ENCODE results near the gene DLGAP1. TPM values are rescaled to one million over a fixed set of nuclear protein-coding genes. Genes with fewer than 3 reads are reported as not detected.

DLGAP1 gene
- total and polyA plus RNA-seq, 4 donors: 0.06 to 1.2 (median 0.17) TPM; not detected in 1

- no peak for DNase-seq (ENCODE audit: low spot score)
- Histone ChIP-seq H3K36me3 (ENCODE audit: control insufficient read depth in 4 of 4, insufficient read depth in 3 of 4, low read depth in 1 of 4, low read length in 3 of 4) (no peaks in the 10 kb centered on the region), H3K9ac (ENCODE audit: low read depth in 1 of 2, low read length in 2 of 2) (no peak overlapping the region), H3K9me3 (ENCODE audit: control insufficient read depth in 4 of 4, low read length in 3 of 4) (no peaks in the 10 kb centered on the region), H3K27ac (ENCODE audit: low read depth in 1 of 2, low read length in 2 of 2) (no peak overlapping the region), H3K27me3 (ENCODE audit: control insufficient read depth in 4 of 4, insufficient read depth in 4 of 4, low read length in 3 of 4) (peaks cover 0 to 2% (median 0%) of the 10 kb centered on the region in 4 donors), H3K4me3 (ENCODE audit: low read depth in 1 of 3, low read length in 3 of 3) (no peak overlapping the region), H3K4me1 (ENCODE audit: control insufficient read depth in 4 of 4, insufficient read depth in 4 of 4, low read length in 3 of 4) (no peaks in the 10 kb centered on the region)
- TF ChIP-seq FOXA2 (IDR thresholded peaks at IDR 0.05): no peak
- TF ChIP-seq, protein P1, sequence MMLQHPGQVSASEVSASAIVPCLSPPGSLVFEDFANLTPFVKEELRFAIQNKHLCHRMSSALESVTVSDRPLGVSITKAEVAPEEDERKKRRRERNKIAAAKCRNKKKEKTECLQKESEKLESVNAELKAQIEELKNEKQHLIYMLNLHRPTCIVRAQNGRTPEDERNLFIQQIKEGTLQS (IDR thresholded peaks at IDR 0.05): no peak
- WGBS: 25% methylated on average over 10 of the region's 10 CpGs
Measured at GRCh38 chr18:3886575-3887322, 568.4 kb downstream of the DLGAP1 start.

DNA sequence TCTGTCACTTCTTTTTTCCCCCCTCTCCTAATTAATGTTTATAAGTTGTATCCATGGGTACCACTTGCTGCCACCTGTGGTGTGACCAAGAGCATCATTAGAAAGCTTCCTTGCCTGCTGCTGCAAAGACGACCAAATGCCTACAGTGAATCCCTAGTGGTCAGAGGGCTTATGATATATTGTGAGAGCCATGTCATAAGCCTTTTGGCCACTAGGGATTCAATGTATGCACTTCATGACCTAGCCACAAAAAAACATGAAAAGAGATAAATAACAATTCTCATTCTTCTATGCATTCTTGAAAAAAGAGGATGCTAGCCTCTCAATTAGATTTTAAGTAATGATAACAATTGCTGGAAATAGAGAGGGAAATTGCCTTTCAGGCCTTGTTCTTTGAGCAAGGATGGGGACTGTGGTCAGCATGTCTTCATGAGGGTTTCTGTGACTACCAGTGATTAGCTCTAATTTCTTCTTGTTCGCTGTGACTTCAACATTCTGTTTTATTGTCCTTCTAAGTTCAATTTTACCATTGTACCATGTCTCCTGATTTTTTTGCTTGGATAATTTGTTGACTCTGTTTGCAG, 569.8 kb downstream of the DLGAP1 start:
- Histone ChIP-seq H3K36me3 (ENCODE audit: control insufficient read depth in 4 of 4, insufficient read depth in 3 of 4, low read depth in 1 of 4, low read length in 3 of 4) (no peaks in the 10 kb centered on the region), H3K4me3 (ENCODE audit: low read depth in 1 of 3, low read length in 3 of 3) (no peak overlapping the region), H3K27ac (ENCODE audit: low read depth in 1 of 2, low read length in 2 of 2) (no peak overlapping the region), H3K4me1 (ENCODE audit: control insufficient read depth in 4 of 4, insufficient read depth in 4 of 4, low read length in 3 of 4) (no peaks in the 10 kb centered on the region), H3K9me3 (ENCODE audit: control insufficient read depth in 4 of 4, low read length in 3 of 4) (no peaks in the 10 kb centered on the region), H3K27me3 (ENCODE audit: control insufficient read depth in 4 of 4, insufficient read depth in 4 of 4, low read length in 3 of 4) (no peaks in the 10 kb centered on the region), H3K9ac (ENCODE audit: low read depth in 1 of 2, low read length in 2 of 2) (no peak overlapping the region)
- 81% methylated on average over 2 of the region's 2 CpGs for WGBS
- TF ChIP-seq RAD21 (IDR thresholded peaks at IDR 0.05): no peak
- no peak for TF ChIP-seq HNF4G (IDR thresholded peaks at IDR 0.05)
- peak; percentile 8 for TF ChIP-seq CTCF (IDR thresholded peaks at IDR 0.05; ENCODE audit: low read depth, low read length, missing input control)
- DNase-seq (ENCODE audit: low spot score): no peak

GRCh38 chr18:3879836-3880120, 575.3 kb downstream of the DLGAP1 start:
- Histone ChIP-seq H3K36me3 (ENCODE audit: control insufficient read depth in 4 of 4, insufficient read depth in 3 of 4, low read depth in 1 of 4, low read length in 3 of 4) (no peaks in the 10 kb centered on the region), H3K4me1 (ENCODE audit: control insufficient read depth in 4 of 4, insufficient read depth in 4 of 4, low read length in 3 of 4) (no peaks in the 10 kb centered on the region), H3K4me3 (ENCODE audit: low read depth in 1 of 3, low read length in 3 of 3) (no peak overlapping the region), H3K27me3 (ENCODE audit: control insufficient read depth in 4 of 4, insufficient read depth in 4 of 4, low read length in 3 of 4) (no peaks in the 10 kb centered on the region), H3K9me3 (ENCODE audit: control insufficient read depth in 4 of 4, low read length in 3 of 4) (no peaks in the 10 kb centered on the region), H3K9ac (ENCODE audit: low read depth in 1 of 2, low read length in 2 of 2) (no peak overlapping the region), H3K27ac (ENCODE audit: low read depth in 1 of 2, low read length in 2 of 2) (no peak overlapping the region)
- TF ChIP-seq, protein P2, sequence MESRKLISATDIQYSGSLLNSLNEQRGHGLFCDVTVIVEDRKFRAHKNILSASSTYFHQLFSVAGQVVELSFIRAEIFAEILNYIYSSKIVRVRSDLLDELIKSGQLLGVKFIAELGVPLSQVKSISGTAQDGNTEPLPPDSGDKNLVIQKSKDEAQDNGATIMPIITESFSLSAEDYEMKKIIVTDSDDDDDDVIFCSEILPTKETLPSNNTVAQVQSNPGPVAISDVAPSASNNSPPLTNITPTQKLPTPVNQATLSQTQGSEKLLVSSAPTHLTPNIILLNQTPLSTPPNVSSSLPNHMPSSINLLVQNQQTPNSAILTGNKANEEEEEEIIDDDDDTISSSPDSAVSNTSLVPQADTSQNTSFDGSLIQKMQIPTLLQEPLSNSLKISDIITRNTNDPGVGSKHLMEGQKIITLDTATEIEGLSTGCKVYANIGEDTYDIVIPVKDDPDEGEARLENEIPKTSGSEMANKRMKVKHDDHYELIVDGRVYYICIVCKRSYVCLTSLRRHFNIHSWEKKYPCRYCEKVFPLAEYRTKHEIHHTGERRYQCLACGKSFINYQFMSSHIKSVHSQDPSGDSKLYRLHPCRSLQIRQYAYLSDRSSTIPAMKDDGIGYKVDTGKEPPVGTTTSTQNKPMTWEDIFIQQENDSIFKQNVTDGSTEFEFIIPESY (IDR thresholded peaks at IDR 0.05): no peak
- no peak for TF ChIP-seq SP1 (IDR thresholded peaks at IDR 0.05)
- no peak for TF ChIP-seq FOXA1 (IDR thresholded peaks at IDR 0.05)
- TF ChIP-seq, protein P3, sequence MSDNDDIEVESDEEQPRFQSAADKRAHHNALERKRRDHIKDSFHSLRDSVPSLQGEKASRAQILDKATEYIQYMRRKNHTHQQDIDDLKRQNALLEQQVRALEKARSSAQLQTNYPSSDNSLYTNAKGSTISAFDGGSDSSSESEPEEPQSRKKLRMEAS (IDR thresholded peaks at IDR 0.05): no peak
- TF ChIP-seq, protein P1 (IDR thresholded peaks at IDR 0.05): no peak
- TF ChIP-seq HNF4A (conservative IDR thresholded peaks at IDR 0.05): no peak
- TF ChIP-seq JUND (IDR thresholded peaks at IDR 0.05): no peak
- TF ChIP-seq TAF1 (conservative IDR thresholded peaks at IDR 0.05): no peak
- TF ChIP-seq RXRA (IDR thresholded peaks at IDR 0.05): no peak
- TF ChIP-seq NR2F2 (IDR thresholded peaks at IDR 0.05): no peak
- no peak for DNase-seq (ENCODE audit: low spot score)
- WGBS: 97% methylated on average over 19 of the region's 19 CpGs

Data from liver (tissue), 9 donors.